DMS53 treated with DMSO at 0.1 percent for 48 hours (cell line): ENCODE data around the gene KAZN.

Source experiments
- DNase-seq: peaks from one replicate; lab custom pipeline; 2025; ENCODE audit not compliant: unreplicated experiment; lab: John Stamatoyannopoulos, UW

The KAZN gene

GRCh38 chr1:14738647-14739046 is 140.2 kb downstream of the KAZN start:
- no peak for DNase-seq

GRCh38 chr1:14739082-14739832 is 140.8 kb downstream of the KAZN start:
- no peak for DNase-seq

- DNase-seq: no peak
Observed at GRCh38 chr1:14740016-14740415, 141.5 kb downstream of the KAZN start.

- no peak for DNase-seq
Observed at GRCh38 chr1:14741082-14741481, 142.6 kb downstream of the KAZN start.

- no peak for DNase-seq
Observed at GRCh38 chr1:14741532-14741931, 143.0 kb downstream of the KAZN start.

GRCh38 chr1:14742181-14742980 is 143.9 kb downstream of the KAZN start:
- no peak for DNase-seq

- DNase-seq: no peak
Observed at GRCh38 chr1:14743368-14743767, 144.9 kb downstream of the KAZN start.

GRCh38 chr1:14745001-14745720 is 146.7 kb downstream of the KAZN start:
- DNase-seq: no peak

GRCh38 chr1:14745789-14746188 is 147.3 kb downstream of the KAZN start:
- no peak for DNase-seq

GRCh38 chr1:14746393-14746792 is 147.9 kb downstream of the KAZN start:
- DNase-seq: no peak

- no peak for DNase-seq
Observed at GRCh38 chr1:14748151-14748550, 149.7 kb downstream of the KAZN start.

- DNase-seq: no peak
Observed at GRCh38 chr1:14748977-14749376, 150.5 kb downstream of the KAZN start.

GRCh38 chr1:14750490-14750889 is 152.0 kb downstream of the KAZN start:
- DNase-seq: no peak

- no peak for DNase-seq
Observed at GRCh38 chr1:14755518-14756252, 157.2 kb downstream of the KAZN start.

GRCh38 chr1:14756589-14757285 is 158.3 kb downstream of the KAZN start:
- no peak for DNase-seq

- no peak for DNase-seq
Observed at GRCh38 chr1:14757286-14757625, 158.8 kb downstream of the KAZN start.

GRCh38 chr1:14759042-14759818 is 160.7 kb downstream of the KAZN start:
- DNase-seq: no peak

- DNase-seq: no peak
Observed at GRCh38 chr1:14759843-14760242, 161.4 kb downstream of the KAZN start.

GRCh38 chr1:14760780-14761179 is 162.3 kb downstream of the KAZN start:
- no peak for DNase-seq
